ENCODE data around the gene ATP10D.
"Not testable (repeated sequence)": the region's sequence is repeated elsewhere in the genome, so short reads cannot be mapped to it uniquely, and the experiment has no call there.

Gene ATP10D

DNA sequence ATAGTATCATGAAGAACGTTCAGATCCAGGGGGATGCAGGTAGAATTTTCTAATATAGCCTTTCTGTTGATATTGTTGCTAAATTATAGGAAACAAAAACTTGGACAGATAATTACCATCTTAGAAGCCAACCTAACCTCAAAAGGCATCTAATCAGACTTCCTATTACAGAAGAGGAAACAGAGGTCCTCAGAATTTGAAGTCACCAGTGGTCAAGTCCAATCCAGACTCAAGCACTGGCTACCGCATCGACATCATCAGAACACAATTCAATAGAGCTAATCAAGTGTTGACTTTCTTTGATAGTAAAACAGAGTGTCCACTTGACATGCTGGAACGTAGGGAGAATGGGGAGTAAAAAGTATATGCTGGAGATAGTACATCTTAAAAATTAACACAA lies 10.3 kb upstream of the ATP10D start:
- Mint-ChIP-seq H3K4me3 (no peak overlapping the region), H3K36me3 (no peaks in the 10 kb centered on the region), H3K4me1 (no peaks in the 10 kb centered on the region), H3K9me3 (no peaks in the 10 kb centered on the region), H3K27ac (no peak overlapping the region), H3K27me3 (peaks cover 13% of the 10 kb centered on the region)
- CTCF ChIA-PET: no interaction called here
- no peak for DNase-seq

GRCh38 chr4:47475411-47475810 lies 9.7 kb upstream of the ATP10D start:
- CTCF ChIA-PET: no interaction called here
- peaks cover 13% of the 10 kb centered on the region for H3K27me3 Mint-ChIP-seq
- DNase-seq: no peak
- no peak overlapping the region for H3K4me3 Mint-ChIP-seq
- H3K36me3 Mint-ChIP-seq: no peaks in the 10 kb centered on the region
- no peaks in the 10 kb centered on the region for H3K9me3 Mint-ChIP-seq
- no peaks in the 10 kb centered on the region for H3K4me1 Mint-ChIP-seq
- no peak overlapping the region for H3K27ac Mint-ChIP-seq

GRCh38 chr4:47478804-47479203 lies 6.3 kb upstream of the ATP10D start:
- H3K9me3 Mint-ChIP-seq: no peaks in the 10 kb centered on the region
- H3K4me1 Mint-ChIP-seq: peaks cover under 1% of the 10 kb centered on the region
- no peak for DNase-seq
- CTCF ChIA-PET: no interaction called here
- H3K27ac Mint-ChIP-seq: no peak overlapping the region
- no peak overlapping the region for H3K4me3 Mint-ChIP-seq
- peaks cover 4% of the 10 kb centered on the region for H3K27me3 Mint-ChIP-seq
- no peaks in the 10 kb centered on the region for H3K36me3 Mint-ChIP-seq

GRCh38 chr4:47482326-47482725 lies 2.7 kb upstream of the ATP10D start:
- Mint-ChIP-seq H3K27me3 (peaks cover 6% of the 10 kb centered on the region), H3K4me1 (peaks cover 25% of the 10 kb centered on the region), H3K9me3 (no peaks in the 10 kb centered on the region), H3K27ac (no peak overlapping the region), H3K4me3 (no peak overlapping the region), H3K36me3 (no peaks in the 10 kb centered on the region)
- CTCF ChIA-PET: interaction anchor here (1.3 kb wide), 1 partner anchor 9 kb away, joined by 4 read pairs; no protein-coding TSS in a partner anchor
- DNase-seq: no peak

GRCh38 chr4:47483745-47484144 lies 1.3 kb upstream of the ATP10D start:
- CTCF ChIA-PET: interaction anchor here (1.5 to 1.7 kb wide), 3 partner anchors 10 to 81 kb away, joined by 4 to 6 read pairs (median 6); no protein-coding TSS in a partner anchor
- peaks cover 6% of the 10 kb centered on the region for H3K27me3 Mint-ChIP-seq
- DNase-seq: no peak
- no peaks in the 10 kb centered on the region for H3K9me3 Mint-ChIP-seq
- H3K4me3 Mint-ChIP-seq: no peak overlapping the region
- peaks cover 25% of the 10 kb centered on the region for H3K4me1 Mint-ChIP-seq
- H3K36me3 Mint-ChIP-seq: no peaks in the 10 kb centered on the region
- no peak overlapping the region for H3K27ac Mint-ChIP-seq

GRCh38 chr4:47484168-47484567 lies 907 bp upstream of the ATP10D start:
- no peaks in the 10 kb centered on the region for H3K36me3 Mint-ChIP-seq

GRCh38 chr4:47485768-47486167 lies 693 bp downstream of the ATP10D start:
- Mint-ChIP-seq H3K4me1 (peaks cover 25% of the 10 kb centered on the region), H3K4me3 (peak overlapping the region; percentile 94), H3K27me3 (peaks cover 6% of the 10 kb centered on the region), H3K9me3 (no peaks in the 10 kb centered on the region), H3K27ac (no peak overlapping the region), H3K36me3 (no peaks in the 10 kb centered on the region)
- no peak for DNase-seq
- CTCF ChIA-PET: interaction anchor here (1.1 kb wide), 1 partner anchor 22 kb away, joined by 5 read pairs; the partner anchor contains the start of gene COMMD8

More at GRCh38 chr4:47484168-47484567, 907 bp upstream of the ATP10D start:
- no peaks in the 10 kb centered on the region for H3K9me3 Mint-ChIP-seq
- peak overlapping the region; percentile 68 for H3K27ac Mint-ChIP-seq
- CTCF ChIA-PET: interaction anchor here (1.0 to 1.7 kb wide), 4 partner anchors 9 to 81 kb away, joined by 4 to 6 read pairs (median 5); no protein-coding TSS in a partner anchor
- peaks cover 6% of the 10 kb centered on the region for H3K27me3 Mint-ChIP-seq
- DNase-seq: no peak
- peaks cover 25% of the 10 kb centered on the region for H3K4me1 Mint-ChIP-seq
- peak overlapping the region; percentile 57 for H3K4me3 Mint-ChIP-seq

GRCh38 chr4:47486231-47486673 lies 1.2 kb downstream of the ATP10D start:
- Mint-ChIP-seq H3K36me3 (no peaks in the 10 kb centered on the region), H3K4me3 (peak overlapping the region; percentile 94), H3K4me1 (peaks cover 25% of the 10 kb centered on the region), H3K27me3 (peaks cover 6% of the 10 kb centered on the region), H3K27ac (no peak overlapping the region), H3K9me3 (no peaks in the 10 kb centered on the region)
- CTCF ChIA-PET: no interaction called here
- DNase-seq: no peak

- H3K27ac Mint-ChIP-seq, H3K4me3 Mint-ChIP-seq, H3K9me3 Mint-ChIP-seq, DNase-seq, H3K27me3 Mint-ChIP-seq, H3K36me3 Mint-ChIP-seq, CTCF ChIA-PET: not testable (repeated sequence)
- H3K4me1 Mint-ChIP-seq: peaks cover 25% of the 10 kb centered on the region
Observed at GRCh38 chr4:47486727-47487126, 1.7 kb downstream of the ATP10D start.

DNA sequence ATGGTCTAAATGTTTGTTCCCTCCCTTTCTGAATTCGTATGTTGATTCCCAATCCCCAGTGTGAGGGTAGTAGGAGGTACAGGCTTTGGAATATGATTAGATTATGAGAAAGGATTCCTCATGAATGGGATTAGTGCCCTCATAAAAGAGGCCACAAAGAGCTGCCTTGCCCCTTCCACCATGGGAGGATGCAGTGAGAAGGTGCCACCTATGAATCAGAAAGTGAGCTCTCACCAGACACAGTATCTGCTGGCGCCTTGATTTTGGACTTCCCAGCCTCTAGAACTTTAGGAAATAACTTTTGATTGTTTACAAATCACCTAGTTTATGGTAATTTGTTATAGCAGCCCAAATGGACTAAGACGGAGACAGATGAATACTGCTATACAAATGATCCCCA lies 3.6 kb downstream of the ATP10D start:
- Mint-ChIP-seq H3K9me3 (no peaks in the 10 kb centered on the region), H3K27me3 (peaks cover 6% of the 10 kb centered on the region), H3K4me1 (peaks cover 25% of the 10 kb centered on the region), H3K36me3 (no peaks in the 10 kb centered on the region), H3K27ac (no peak overlapping the region), H3K4me3 (no peak overlapping the region)
- CTCF ChIA-PET: interaction anchor here (0.7 kb wide), 1 partner anchor 75 kb away, joined by 3 read pairs; no protein-coding TSS in a partner anchor
- DNase-seq: no peak

DNA sequence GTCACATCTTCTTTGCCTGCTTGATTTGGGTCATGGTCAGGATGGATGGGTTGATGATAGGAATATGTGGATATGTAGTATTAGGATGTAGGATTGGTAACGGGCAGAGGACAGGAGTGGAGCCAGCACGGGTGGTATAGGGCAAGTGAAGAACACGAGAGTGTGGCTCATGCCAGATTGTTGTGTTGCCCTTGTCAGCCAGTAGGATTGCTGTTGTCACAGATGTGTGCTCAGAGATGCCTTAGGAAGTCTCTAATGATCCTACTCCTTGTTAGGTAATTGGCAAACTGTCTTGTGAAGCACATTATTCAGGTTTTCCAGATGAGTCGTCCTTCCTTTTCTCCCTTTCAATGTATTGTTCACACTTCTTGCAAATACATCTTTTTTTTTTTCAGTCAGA lies 5.5 kb downstream of the ATP10D start:
- DNase-seq: peak; percentile 22
- Mint-ChIP-seq H3K27me3 (no peaks in the 10 kb centered on the region), H3K4me1 (peaks cover 8% of the 10 kb centered on the region), H3K36me3 (no peaks in the 10 kb centered on the region), H3K4me3 (no peak overlapping the region), H3K9me3 (no peaks in the 10 kb centered on the region), H3K27ac (no peak overlapping the region)
- CTCF ChIA-PET: interaction anchor here (1.2 kb wide), 1 partner anchor 73 kb away, joined by 7 read pairs; no protein-coding TSS in a partner anchor

DNA sequence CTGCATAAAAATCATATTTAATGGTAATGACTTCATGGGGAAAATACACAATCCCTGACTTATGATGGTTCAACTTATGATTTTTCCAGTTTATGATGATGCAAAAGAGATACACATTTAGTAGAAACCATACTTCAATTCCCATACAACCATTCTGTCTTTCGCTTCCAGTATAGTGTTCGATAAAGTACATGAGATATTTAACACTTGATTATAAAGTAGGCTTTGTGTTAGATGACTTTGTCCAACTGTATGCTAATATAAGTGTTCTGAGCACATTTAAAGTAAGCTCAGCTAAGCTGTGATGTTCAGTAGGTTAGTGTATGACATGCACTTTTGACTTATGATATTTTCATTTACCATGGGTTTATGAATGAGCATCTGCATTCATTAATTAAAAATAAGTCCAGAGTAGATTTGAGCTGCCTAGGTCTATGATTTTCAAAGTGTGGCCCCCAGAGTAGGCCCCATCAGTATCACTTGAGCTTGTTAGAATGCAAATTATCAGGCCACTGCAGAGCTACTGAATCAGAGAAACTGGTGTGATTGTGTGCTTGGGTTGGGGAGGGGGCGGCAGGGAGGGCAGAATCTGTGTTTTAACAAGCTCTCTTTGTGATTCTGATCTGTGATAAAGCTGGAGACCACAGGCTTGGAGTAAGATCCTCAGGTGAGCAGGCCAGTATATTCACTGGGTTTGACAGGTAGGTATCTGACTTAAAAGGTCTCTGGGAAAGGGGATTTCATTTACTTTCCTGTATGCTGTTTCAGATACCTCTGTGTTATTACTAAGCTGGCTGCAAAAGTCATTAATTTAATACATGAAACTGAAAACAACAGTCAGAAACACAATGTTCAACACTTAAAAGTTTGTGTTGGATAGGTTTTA lies 8.4 kb downstream of the ATP10D start:
- no peak overlapping the region for H3K27ac Mint-ChIP-seq
- CTCF ChIA-PET: interaction anchor here (1.2 to 2.0 kb wide), 3 partner anchors 9 to 70 kb away, joined by 3 to 5 read pairs (median 4); partner anchors contain the start of gene COMMD8
- no peak overlapping the region for H3K4me3 Mint-ChIP-seq
- no peaks in the 10 kb centered on the region for H3K27me3 Mint-ChIP-seq
- no peaks in the 10 kb centered on the region for H3K4me1 Mint-ChIP-seq
- no peaks in the 10 kb centered on the region for H3K36me3 Mint-ChIP-seq
- DNase-seq: no peak
- H3K9me3 Mint-ChIP-seq: no peaks in the 10 kb centered on the region

- Mint-ChIP-seq H3K36me3 (no peaks in the 10 kb centered on the region), H3K4me3 (no peak overlapping the region), H3K27me3 (no peaks in the 10 kb centered on the region), H3K4me1 (no peaks in the 10 kb centered on the region), H3K9me3 (no peaks in the 10 kb centered on the region), H3K27ac (no peak overlapping the region)
- DNase-seq: no peak
- CTCF ChIA-PET: interaction anchor here (1.5 to 2.0 kb wide), 2 partner anchors 10 to 69 kb away, joined by 4 to 5 read pairs; no protein-coding TSS in a partner anchor
Observed at GRCh38 chr4:47494124-47494430, 9.0 kb downstream of the ATP10D start.

DNA sequence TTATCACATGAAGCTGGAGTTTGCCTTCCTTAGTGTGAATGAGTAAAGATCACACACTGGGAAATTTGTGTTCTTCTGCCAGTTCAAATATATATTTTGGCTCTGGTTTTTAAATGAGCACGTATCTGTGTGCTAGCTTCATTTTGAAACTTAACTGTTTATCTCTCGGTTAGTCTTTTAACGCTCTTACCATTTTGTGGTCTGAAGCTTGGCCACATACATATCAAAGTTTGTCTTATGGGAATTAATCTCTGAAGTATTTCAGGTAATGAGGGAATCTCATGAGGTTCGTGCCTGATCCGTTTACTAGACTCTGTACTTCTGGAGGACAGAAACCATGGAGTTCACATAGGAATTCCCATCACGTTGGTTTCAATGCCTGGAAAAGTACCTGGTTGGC lies 13.8 kb downstream of the ATP10D start:
- Mint-ChIP-seq H3K36me3 (no peaks in the 10 kb centered on the region), H3K9me3 (no peaks in the 10 kb centered on the region), H3K27me3 (no peaks in the 10 kb centered on the region), H3K4me1 (no peaks in the 10 kb centered on the region), H3K27ac (no peak overlapping the region), H3K4me3 (no peak overlapping the region)
- CTCF ChIA-PET: no interaction called here
- no peak for DNase-seq

DNA sequence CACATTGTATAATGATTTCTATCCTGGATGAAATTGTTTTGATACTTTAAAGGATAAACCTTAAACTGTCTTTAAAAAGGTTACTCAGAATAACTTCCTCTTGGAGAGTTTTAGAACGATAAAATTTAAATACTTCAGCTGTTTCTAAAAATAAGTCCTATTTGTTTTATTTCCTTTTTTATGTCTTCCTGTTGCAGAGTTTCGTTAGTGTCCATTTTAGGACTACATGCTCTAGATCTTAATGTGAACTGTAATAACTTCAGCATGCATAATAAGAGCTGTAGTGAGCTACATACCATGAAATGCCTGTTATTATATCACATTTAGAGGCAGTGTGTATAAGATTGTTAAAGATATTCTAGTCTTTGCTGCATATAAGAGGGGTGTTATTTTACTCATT lies 14.6 kb downstream of the ATP10D start:
- CTCF ChIA-PET: no interaction called here
- Mint-ChIP-seq H3K27me3 (no peaks in the 10 kb centered on the region), H3K27ac (no peak overlapping the region), H3K4me1 (no peaks in the 10 kb centered on the region), H3K4me3 (no peak overlapping the region), H3K9me3 (no peaks in the 10 kb centered on the region), H3K36me3 (no peaks in the 10 kb centered on the region)
- no peak for DNase-seq

Measured in activated naive CD4-positive, alpha-beta T cell treated with anti-CD3 and anti-CD28 coated beads, Interleukin-2, amount 10 ng/mL, durations not matched to agents 7 days and 5 days (primary cell).